ENCODE results near the gene PCK1. TPM values are rescaled to one million over a fixed set of nuclear protein-coding genes. Genes with fewer than 3 reads are reported as not detected.
A peak's percentile ranks its signal among the peaks of the same experiment; 100 is the strongest.

The PCK1 gene
- total and polyA plus RNA-seq, 2 of the 13 experiments (the other 11 are each of a cell fraction or from before 2014, with no cell fraction given), result 6.5 to 12.6 TPM

GRCh38 chr20:57593134-57593886, 32.4 kb downstream of the PCK1 start (continued):
- no peak for TF ChIP-seq SRF (IDR thresholded peaks at IDR 0.05; ENCODE audit: low read depth, low read length)
- TF ChIP-seq TOPORS (CRISPR knock-in tag; IDR thresholded peaks at IDR 0.05), result no peak
- TF ChIP-seq TBX2 (CRISPR knock-in tag; IDR thresholded peaks at IDR 0.05; ENCODE audit: borderline replicate concordance), result peak; percentile 16; the same call in 1 of the 2 replicates
- TF ChIP-seq RXRA (CRISPR knock-in tag; IDR thresholded peaks at IDR 0.05), result 0 out of 2 replicates have a peak, but pooled peaks have one; percentile 17
- TF ChIP-seq ZNF34 (CRISPR knock-in tag; IDR thresholded peaks at IDR 0.05; ENCODE audit: borderline replicate concordance), result no peak
- TF ChIP-seq ZNF776 (CRISPR knock-in tag; IDR thresholded peaks at IDR 0.05), result no peak
- TF ChIP-seq, protein P1, sequence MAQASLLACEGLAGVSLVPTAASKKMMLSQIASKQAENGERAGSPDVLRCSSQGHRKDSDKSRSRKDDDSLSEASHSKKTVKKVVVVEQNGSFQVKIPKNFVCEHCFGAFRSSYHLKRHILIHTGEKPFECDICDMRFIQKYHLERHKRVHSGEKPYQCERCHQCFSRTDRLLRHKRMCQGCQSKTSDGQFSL (CRISPR knock-in tag; IDR thresholded peaks at IDR 0.05), result no peak
- 0 out of 2 replicates have a peak, but pooled peaks have one; percentile 51 for TF ChIP-seq HIVEP1 (CRISPR knock-in tag; IDR thresholded peaks at IDR 0.05)
- TF ChIP-seq MAFF (IDR thresholded peaks at IDR 0.05; ENCODE audit: low read depth, low read length), result no peak
- no peak for TF ChIP-seq ZNF546 (CRISPR knock-in tag; conservative IDR thresholded peaks at IDR 0.05)
- no peak for TF ChIP-seq TIGD3 (CRISPR knock-in tag; IDR thresholded peaks at IDR 0.05; ENCODE audit: borderline replicate concordance)
- no peak for TF ChIP-seq ZFP91 (CRISPR knock-in tag; IDR thresholded peaks at IDR 0.05; ENCODE audit: borderline replicate concordance)
- 0 out of 2 replicates have a peak, but pooled peaks have one; percentile 27 for TF ChIP-seq ZNF607 (CRISPR knock-in tag; IDR thresholded peaks at IDR 0.05; ENCODE audit: borderline replicate concordance)
- no peak for TF ChIP-seq HOXA7 (CRISPR knock-in tag; IDR thresholded peaks at IDR 0.05)
- TF ChIP-seq MXD4 (CRISPR knock-in tag; IDR thresholded peaks at IDR 0.05), result no peak
- TF ChIP-seq ZNF784 (CRISPR knock-in tag; IDR thresholded peaks at IDR 0.05; ENCODE audit: borderline replicate concordance), result 0 out of 2 replicates have a peak, but pooled peaks have one; percentile 4
- 0 out of 2 replicates have a peak, but pooled peaks have one; percentile 33 for TF ChIP-seq ESRRA (CRISPR knock-in tag; IDR thresholded peaks at IDR 0.05; ENCODE audit: low read depth)
- TF ChIP-seq, protein P2, sequence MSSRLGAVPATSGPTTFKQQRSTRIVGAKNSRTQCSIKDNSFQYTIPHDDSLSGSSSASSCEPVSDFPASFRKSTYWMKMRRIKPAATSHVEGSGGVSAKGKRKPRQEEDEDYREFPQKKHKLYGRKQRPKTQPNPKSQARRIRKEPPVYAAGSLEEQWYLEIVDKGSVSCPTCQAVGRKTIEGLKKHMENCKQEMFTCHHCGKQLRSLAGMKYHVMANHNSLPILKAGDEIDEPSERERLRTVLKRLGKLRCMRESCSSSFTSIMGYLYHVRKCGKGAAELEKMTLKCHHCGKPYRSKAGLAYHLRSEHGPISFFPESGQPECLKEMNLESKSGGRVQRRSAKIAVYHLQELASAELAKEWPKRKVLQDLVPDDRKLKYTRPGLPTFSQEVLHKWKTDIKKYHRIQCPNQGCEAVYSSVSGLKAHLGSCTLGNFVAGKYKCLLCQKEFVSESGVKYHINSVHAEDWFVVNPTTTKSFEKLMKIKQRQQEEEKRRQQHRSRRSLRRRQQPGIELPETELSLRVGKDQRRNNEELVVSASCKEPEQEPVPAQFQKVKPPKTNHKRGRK (CRISPR knock-in tag; IDR thresholded peaks at IDR 0.05), result no peak
- no peak for TF ChIP-seq ZNF205 (CRISPR knock-in tag; IDR thresholded peaks at IDR 0.05)
- no peak for TF ChIP-seq HDAC1 (CRISPR knock-in tag; IDR thresholded peaks at IDR 0.05)
